Measurements from ENCODE around the gene KIAA0930.

The KIAA0930 gene

GRCh38 chr22:45244916-45245315, 4.2 kb upstream of the KIAA0930 start:
- no peak for TF ChIP-seq CTCF (IDR thresholded peaks at IDR 0.05)

GRCh38 chr22:45242778-45243191, 2.1 kb upstream of the KIAA0930 start:
- no peak; the same call in 1 of the 2 replicates for TF ChIP-seq CTCF (IDR thresholded peaks at IDR 0.05)

GRCh38 chr22:45240104-45240809, 437 bp downstream of the KIAA0930 start:
- no peak for TF ChIP-seq CTCF (IDR thresholded peaks at IDR 0.05)

- TF ChIP-seq CTCF (IDR thresholded peaks at IDR 0.05): no peak
Measured at GRCh38 chr22:45239681-45240051, 1.0 kb downstream of the KIAA0930 start.

- no peak for TF ChIP-seq CTCF (IDR thresholded peaks at IDR 0.05)
Measured at GRCh38 chr22:45238957-45239680, 1.6 kb downstream of the KIAA0930 start.

- TF ChIP-seq CTCF (IDR thresholded peaks at IDR 0.05): no peak
Measured at GRCh38 chr22:45238076-45238956, 2.4 kb downstream of the KIAA0930 start.
